HCT116 (cell line): ENCODE results near the gene CFAP61. TPM values are rescaled to one million over a fixed set of nuclear protein-coding genes. Genes with fewer than 3 reads are reported as not detected.
"Not testable (repeated sequence)": the region's sequence is repeated elsewhere in the genome, so short reads cannot be mapped to it uniquely, and the experiment has no call there.

ENCODE experiments used
- ATAC-seq: fragments of 200-7000 bp; cut with Tn5 transposase; 2 replicates; pipeline ENCODE4 v1.9.1; 2020; ENCODE audit warnings: mild to moderate bottlenecking, moderate library complexity
- BruUV-seq: library from RNA; stranded (reverse); fragments of 400-500 nt; replicated peaks from 2 replicates; lab custom pipeline; 2021; lab: Mats Ljungman, UMichigan
- CTCF ChIA-PET: fragments of 300-600 bp; sonication (Branson Sonifier 250); formaldehyde crosslinking; loops from one replicate; lab custom pipeline; 2021; ENCODE audit warnings: antibody characterized with exemption; lab: Charles Lee
- POLR2A ChIA-PET: fragments of 300-600, 350-600 bp; sonication (Branson Sonifier 250); formaldehyde crosslinking; loops from one replicate; lab custom pipeline; 2021; ENCODE audit warnings: antibody characterized with exemption; lab: Charles Lee
- RAD21 ChIA-PET, 2 experiments: fragments of 300-600 bp; sonication (Branson Sonifier 250); formaldehyde crosslinking; loops; one replicate each; lab custom pipeline; 2023; ENCODE audit warnings: low total read pairs in 2 of 2; ENCODE audit not compliant: uncharacterized antibody in 2 of 2, unreplicated experiment in 2 of 2, low non-redundant PET in 1 of 2; lab: Charles Lee
- DNase-seq: peaks from one replicate; pipeline ENCODE4 v3.0.0-alpha.2; 2010; ENCODE audit warnings: low read depth, low spot score
- H2AFZ ChIP-seq: fragments of 200-600 bp; shearing (Covaris generic), sonication (generic); 2 replicates; pipeline ENCODE4 v1.6.1; 2017; ENCODE audit warnings: low read depth, mixed run types, mixed read lengths, antibody characterized with exemption, low read length; ENCODE audit not compliant: poor library complexity, severe bottlenecking
- H3K27ac ChIP-seq: 2 replicates; pipeline ENCODE4 v1.5.1; 2012; ENCODE audit warnings: low read depth, low read length
- H3K27me3 ChIP-seq: fragments of 200-600 bp; sonication (generic); 2 replicates; pipeline ENCODE4 v1.6.1; 2016; ENCODE audit warnings: mixed run types, low read length, mixed read lengths; ENCODE audit not compliant: insufficient read depth
- H3K36me3 ChIP-seq, 2 experiments: fragments of 200-500 bp in 1 of 2; fragments of 200-600 bp in 1 of 2; sonication (Bioruptor generic) in 1 of 2; sonication (generic) in 1 of 2; 2 replicates each; pipeline versions ENCODE4 v1.5.1 to v1.6.1; 2014 to 2016; ENCODE audit warnings: low read length in 2 of 2, inconsistent platforms in 1 of 2, mixed read lengths in 1 of 2, mixed run types in 1 of 2; ENCODE audit not compliant: insufficient read depth in 2 of 2, control insufficient read depth in 1 of 2
- H3K4me1 ChIP-seq, 2 experiments: fragments of 200-600 bp in 1 of 2; sonication (generic) in 1 of 2; 2 replicates each; pipeline versions ENCODE4 v1.5.1 to v1.6.1; 2012 to 2017; ENCODE audit warnings: low read length in 2 of 2, inconsistent platforms in 1 of 2, mild to moderate bottlenecking in 1 of 2, mixed read lengths in 1 of 2, mixed run types in 1 of 2, moderate library complexity in 1 of 2; ENCODE audit not compliant: insufficient read depth in 2 of 2, control insufficient read depth in 1 of 2
- H3K4me2 ChIP-seq: fragments of 200-600 bp; sonication (generic); 2 replicates; pipeline ENCODE4 v1.6.1; 2017; ENCODE audit warnings: mixed run types, low read length, mixed read lengths
- H3K4me3 ChIP-seq, 2 experiments: fragments of 200-600 bp in 1 of 2; sonication (generic) in 1 of 2; replicated peaks in 1 of 2; 2 replicates each; pipeline ENCODE4 v1.5.1; 2011 to 2016; ENCODE audit warnings: low read length in 2 of 2, control low read depth in 1 of 2, low read depth in 1 of 2, mild to moderate bottlenecking in 1 of 2, mixed read lengths in 1 of 2, mixed run types in 1 of 2
- H3K79me2 ChIP-seq: fragments of 200-600 bp; sonication (generic); 2 replicates; pipeline ENCODE4 v1.6.1; 2017; ENCODE audit warnings: mild to moderate bottlenecking, mixed run types, low read length, moderate library complexity, mixed read lengths; ENCODE audit not compliant: insufficient read depth
- H3K9ac ChIP-seq: fragments of 200-600 bp; sonication (generic); 2 replicates; pipeline ENCODE4 v1.6.1; 2016; ENCODE audit warnings: low read length, mixed read lengths
- H3K9me2 ChIP-seq: fragments of 200-600 bp; sonication (generic), shearing (Covaris generic); 2 replicates; pipeline ENCODE4 v1.6.1; 2017; ENCODE audit warnings: mixed run types, mild to moderate bottlenecking, moderate library complexity; ENCODE audit not compliant: insufficient read depth
- H3K9me3 ChIP-seq, 2 experiments: fragments of 200-500 bp in 1 of 2; fragments of 200-600 bp in 1 of 2; sonication (Bioruptor generic) in 1 of 2; sonication (generic) in 1 of 2; 2 replicates each; pipeline ENCODE4 v1.6.1; 2014 to 2017; ENCODE audit warnings: low read length in 2 of 2, mixed read lengths in 2 of 2, inconsistent platforms in 1 of 2, low read depth in 1 of 2, mild to moderate bottlenecking in 1 of 2, mixed run types in 1 of 2, moderate library complexity in 1 of 2; ENCODE audit not compliant: control insufficient read depth in 1 of 2, insufficient read depth in 1 of 2
- H4K20me1 ChIP-seq: fragments of 200-600 bp; sonication (generic), shearing (Covaris generic); 2 replicates; pipeline ENCODE4 v1.6.1; 2017; ENCODE audit warnings: mixed run types, mild to moderate bottlenecking, moderate library complexity; ENCODE audit not compliant: insufficient read depth
- CBX3 ChIP-seq: IDR thresholded peaks from 2 replicates; pipeline ENCODE4 v1.6.1; 2012; ENCODE audit warnings: low read depth
- CEBPB ChIP-seq: IDR thresholded peaks from 2 replicates; pipeline ENCODE4 v1.6.1; 2012; ENCODE audit warnings: low read depth
- EGR1 ChIP-seq: IDR thresholded peaks from 2 replicates; pipeline ENCODE4 v1.6.1; 2012; ENCODE audit warnings: low read depth
- ELF1 ChIP-seq: IDR thresholded peaks from 2 replicates; pipeline ENCODE4 v1.6.1; 2012; ENCODE audit warnings: low read depth, borderline replicate concordance
- EZH2 ChIP-seq: fragments of 200-600 bp; sonication (generic); IDR thresholded peaks from 2 replicates; pipeline ENCODE4 v1.6.1; 2017; ENCODE audit warnings: antibody characterized with exemption, mixed run types
- EZH2phosphoT487 ChIP-seq: fragments of 200-600 bp; IDR thresholded peaks from 2 replicates; pipeline ENCODE4 v1.6.1; 2018; ENCODE audit warnings: antibody characterized with exemption, borderline replicate concordance
- FOSL1 ChIP-seq: IDR thresholded peaks from 2 replicates; pipeline ENCODE4 v1.6.1; 2012; ENCODE audit warnings: low read depth
- JUND ChIP-seq: IDR thresholded peaks from 2 replicates; pipeline ENCODE4 v1.6.1; 2012
- MAX ChIP-seq: IDR thresholded peaks from 2 replicates; pipeline ENCODE4 v1.6.1; 2012
- POLR2A ChIP-seq: IDR thresholded peaks from 2 replicates; pipeline ENCODE4 v1.7.0; 2011; ENCODE audit warnings: borderline replicate concordance; ENCODE audit not compliant: insufficient read depth, insufficient read length; ENCODE audit errors: extremely low read depth
- RAD21 ChIP-seq: IDR thresholded peaks from 2 replicates; pipeline ENCODE4 v1.6.1; 2012; ENCODE audit warnings: low read depth, mild to moderate bottlenecking
- SIN3A ChIP-seq: IDR thresholded peaks from 2 replicates; pipeline ENCODE4 v1.6.1; 2012; ENCODE audit warnings: low read depth
- SP1 ChIP-seq: IDR thresholded peaks from 2 replicates; pipeline ENCODE4 v1.6.1; 2012; ENCODE audit warnings: low read depth
- TCF7L2 ChIP-seq: IDR thresholded peaks from 2 replicates; pipeline ENCODE4 v1.7.0; 2011; ENCODE audit warnings: borderline replicate concordance, inconsistent platforms; ENCODE audit not compliant: insufficient read depth, insufficient read length; ENCODE audit errors: extremely low read depth
- YY1 ChIP-seq: IDR thresholded peaks from 2 replicates; pipeline ENCODE4 v1.6.1; 2011; ENCODE audit warnings: low read length, low read depth, moderate library complexity, mild to moderate bottlenecking; ENCODE audit not compliant: insufficient replicate concordance; ENCODE audit errors: extremely low read depth
- ZFX ChIP-seq: fragments of 450-650 bp; IDR thresholded peaks from 2 replicates; pipeline ENCODE4 v1.6.1; 2017
- ZNF274 ChIP-seq: fragments of 200-500 bp; sonication (Bioruptor generic); IDR thresholded peaks from 2 replicates; pipeline ENCODE4 v1.6.1; 2014; ENCODE audit warnings: mild to moderate bottlenecking, low read depth, low read length, inconsistent platforms
- intact Hi-C: fragments of 100-400 bp; cut with micrococcal nuclease; formaldehyde crosslinking; loops from 2 replicates; pipeline ENCODE4 v1.10.0; 2022
- total RNA-seq: library from RNA; stranded (reverse); gene quantifications from one replicate; pipeline ENCODE4 v1.2.1, GENCODE V29; 2021; ENCODE audit not compliant: unreplicated experiment
- TF ChIP-seq, protein P1 (sequence below): IDR thresholded peaks from 2 replicates; pipeline ENCODE4 v1.6.1; 2012
- TF ChIP-seq, protein P2 (sequence below): IDR thresholded peaks from 2 replicates; pipeline ENCODE4 v1.6.1; 2011; ENCODE audit warnings: mild to moderate bottlenecking, low read length, moderate library complexity; ENCODE audit not compliant: insufficient replicate concordance; ENCODE audit errors: extremely low read depth

Gene CFAP61
- total RNA-seq, 1 experiment from 2014 or later = 1.7 TPM

DNA sequence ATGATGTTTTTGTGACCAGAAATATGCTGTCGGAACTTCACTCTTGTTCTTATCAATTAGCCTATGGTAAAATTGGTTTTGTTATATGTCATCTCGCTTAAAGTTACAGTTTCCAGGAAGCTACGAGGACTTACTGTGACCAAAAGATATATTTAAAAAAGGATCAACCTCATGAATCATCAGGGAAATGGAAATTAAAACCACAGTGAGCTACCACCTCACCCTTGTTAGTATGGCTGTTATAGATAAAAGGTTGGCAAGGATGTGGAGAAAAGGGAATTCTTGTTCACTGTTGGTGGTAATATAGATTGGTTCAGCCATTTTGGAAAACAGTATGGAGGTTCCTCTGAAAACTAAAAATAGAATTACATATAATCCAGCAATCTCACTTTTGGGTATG, 301.2 kb downstream of the CFAP61 start:
- H3K4me3 ChIP-seq = no peak overlapping the region
- no peaks in the 10 kb centered on the region for H3K4me1 ChIP-seq
- no peak for TF ChIP-seq YY1
- TF ChIP-seq TCF7L2 = no peak
- TF ChIP-seq, protein P1, sequence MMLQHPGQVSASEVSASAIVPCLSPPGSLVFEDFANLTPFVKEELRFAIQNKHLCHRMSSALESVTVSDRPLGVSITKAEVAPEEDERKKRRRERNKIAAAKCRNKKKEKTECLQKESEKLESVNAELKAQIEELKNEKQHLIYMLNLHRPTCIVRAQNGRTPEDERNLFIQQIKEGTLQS = no peak
- no peak for TF ChIP-seq ELF1
- no peak for TF ChIP-seq SP1
- no peak for TF ChIP-seq FOSL1
- no peak for TF ChIP-seq EZH2phosphoT487
- TF ChIP-seq, protein P2, sequence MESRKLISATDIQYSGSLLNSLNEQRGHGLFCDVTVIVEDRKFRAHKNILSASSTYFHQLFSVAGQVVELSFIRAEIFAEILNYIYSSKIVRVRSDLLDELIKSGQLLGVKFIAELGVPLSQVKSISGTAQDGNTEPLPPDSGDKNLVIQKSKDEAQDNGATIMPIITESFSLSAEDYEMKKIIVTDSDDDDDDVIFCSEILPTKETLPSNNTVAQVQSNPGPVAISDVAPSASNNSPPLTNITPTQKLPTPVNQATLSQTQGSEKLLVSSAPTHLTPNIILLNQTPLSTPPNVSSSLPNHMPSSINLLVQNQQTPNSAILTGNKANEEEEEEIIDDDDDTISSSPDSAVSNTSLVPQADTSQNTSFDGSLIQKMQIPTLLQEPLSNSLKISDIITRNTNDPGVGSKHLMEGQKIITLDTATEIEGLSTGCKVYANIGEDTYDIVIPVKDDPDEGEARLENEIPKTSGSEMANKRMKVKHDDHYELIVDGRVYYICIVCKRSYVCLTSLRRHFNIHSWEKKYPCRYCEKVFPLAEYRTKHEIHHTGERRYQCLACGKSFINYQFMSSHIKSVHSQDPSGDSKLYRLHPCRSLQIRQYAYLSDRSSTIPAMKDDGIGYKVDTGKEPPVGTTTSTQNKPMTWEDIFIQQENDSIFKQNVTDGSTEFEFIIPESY = no peak
- TF ChIP-seq ZFX = no peak
- no peak for TF ChIP-seq CBX3
- no peak for TF ChIP-seq CEBPB
- no peak for TF ChIP-seq POLR2A
- TF ChIP-seq EGR1 = no peak
- no peak for TF ChIP-seq EZH2
- no peak for TF ChIP-seq JUND
- TF ChIP-seq ZNF274 = no peak
- TF ChIP-seq RAD21 = no peak
- TF ChIP-seq MAX = no peak
- TF ChIP-seq SIN3A = no peak
- no peak for DNase-seq
- H3K9ac ChIP-seq = no peak overlapping the region
- H2AFZ ChIP-seq = no peak overlapping the region
- no peaks in the 10 kb centered on the region for H3K79me2 ChIP-seq
- H3K9me2 ChIP-seq = no peaks in the 10 kb centered on the region
- no peaks in the 10 kb centered on the region for H4K20me1 ChIP-seq
- ATAC-seq = no peak
- RAD21 ChIA-PET = no interaction called here
- no peaks in the 10 kb centered on the region for H3K9me3 ChIP-seq
- H3K36me3 ChIP-seq = no peaks in the 10 kb centered on the region
- no TSS peak for BruUV-seq
- H3K27me3 ChIP-seq = 0 out of 2 replicates have a peak, but pooled peaks cover 6% of the 10 kb centered on the region
- intact Hi-C loops = no loop called here
- CTCF ChIA-PET = no interaction called here
- H3K4me2 ChIP-seq = no peak overlapping the region
- no peak overlapping the region for H3K27ac ChIP-seq
- POLR2A ChIA-PET = no interaction called here

- H3K9me2 ChIP-seq, H2AFZ ChIP-seq, POLR2A ChIA-PET, CTCF ChIA-PET, intact Hi-C loops, H4K20me1 ChIP-seq, H3K79me2 ChIP-seq, H3K27ac ChIP-seq, BruUV-seq, H3K9me3 ChIP-seq, DNase-seq, H3K4me3 ChIP-seq, H3K4me1 ChIP-seq, ATAC-seq, H3K4me2 ChIP-seq, H3K9ac ChIP-seq, H3K27me3 ChIP-seq, RAD21 ChIA-PET, H3K36me3 ChIP-seq: not testable (repeated sequence)
Measured at GRCh38 chr20:20355503-20355902, 303.2 kb downstream of the CFAP61 start.
